Ramos (cell line): ENCODE data around the gene IL15.
"Not testable (repeated sequence)": the region's sequence is repeated elsewhere in the genome, so short reads cannot be mapped to it uniquely, and the experiment has no call there.

Source experiments
- in situ Hi-C: fragments of 300-500 bp; cut with MboI; formaldehyde crosslinking; loops from one replicate; pipeline ENCODE4 v1.14.3; 2022; ENCODE audit warnings: low sequenced_read_pairs; ENCODE audit not compliant: unreplicated experiment

The IL15 gene

GRCh38 chr4:141636082-141636770, at the start of gene IL15:
Gene IL15 (plus strand): TSS chr4:141636583. CDS start chr4:141719465, 82,882 bp downstream.
- in situ Hi-C loops, result no loop called here

- in situ Hi-C loops, result no loop called here
Observed at GRCh38 chr4:141587897-141588296, 48.5 kb upstream of the IL15 start.

GRCh38 chr4:141595531-141595930, 40.9 kb upstream of the IL15 start:
- in situ Hi-C loops, result no loop called here

- in situ Hi-C loops, result no loop called here
Observed at GRCh38 chr4:141599853-141600252, 36.5 kb upstream of the IL15 start.

GRCh38 chr4:141604683-141605082, 31.7 kb upstream of the IL15 start:
- in situ Hi-C loops, result not testable (repeated sequence)

- in situ Hi-C loops, result no loop called here
Observed at GRCh38 chr4:141605425-141605856, 30.9 kb upstream of the IL15 start.

- in situ Hi-C loops, result no loop called here
Observed at GRCh38 chr4:141609243-141609642, 27.1 kb upstream of the IL15 start.

GRCh38 chr4:141610365-141610764, 26.0 kb upstream of the IL15 start:
- in situ Hi-C loops, result no loop called here

GRCh38 chr4:141614878-141615586, 21.4 kb upstream of the IL15 start:
- in situ Hi-C loops, result no loop called here

- in situ Hi-C loops, result not testable (repeated sequence)
Observed at GRCh38 chr4:141615587-141615918, 20.8 kb upstream of the IL15 start.

- in situ Hi-C loops, result no loop called here
Observed at GRCh38 chr4:141620715-141621114, 15.7 kb upstream of the IL15 start.

- in situ Hi-C loops, result no loop called here
Observed at GRCh38 chr4:141625023-141625422, 11.4 kb upstream of the IL15 start.

GRCh38 chr4:141630854-141631253, 5.5 kb upstream of the IL15 start:
- in situ Hi-C loops, result no loop called here

GRCh38 chr4:141635736-141636081, 674 bp upstream of the IL15 start:
- in situ Hi-C loops, result no loop called here

GRCh38 chr4:141636771-141637460, 533 bp downstream of the IL15 start:
- in situ Hi-C loops, result no loop called here

GRCh38 chr4:141637565-141637964, 1.2 kb downstream of the IL15 start:
- in situ Hi-C loops, result no loop called here

GRCh38 chr4:141638230-141638629, 1.8 kb downstream of the IL15 start:
- in situ Hi-C loops, result no loop called here

- in situ Hi-C loops, result no loop called here
Observed at GRCh38 chr4:141640696-141641095, 4.3 kb downstream of the IL15 start.

GRCh38 chr4:141642063-141642462, 5.7 kb downstream of the IL15 start:
- in situ Hi-C loops, result no loop called here

- in situ Hi-C loops, result no loop called here
Observed at GRCh38 chr4:141642711-141643110, 6.3 kb downstream of the IL15 start.

GRCh38 chr4:141643557-141643956, 7.2 kb downstream of the IL15 start:
- in situ Hi-C loops, result no loop called here
